Progenitor cell of endocrine pancreas (in vitro differentiated cells): ENCODE results near the gene ATP6V1C2. TPM values are rescaled to one million over a fixed set of nuclear protein-coding genes. Genes with fewer than 3 reads are reported as not detected.

Experiments
- DNase-seq: peaks from one replicate; pipeline ENCODE4 v3.0.0; 2021; ENCODE audit warnings: low spot score; ENCODE audit not compliant: unreplicated experiment
- H3K27ac Mint-ChIP-seq: 2 replicates; pipeline ENCODE4 v1.8.0; 2021; ENCODE audit warnings: mild to moderate bottlenecking, moderate library complexity, mixed read lengths
- H3K27me3 Mint-ChIP-seq: 2 replicates; pipeline ENCODE4 v1.8.0; 2021; ENCODE audit warnings: mixed read lengths
- H3K36me3 Mint-ChIP-seq: 2 replicates; pipeline ENCODE4 v1.8.0; 2022; ENCODE audit warnings: mixed read lengths; ENCODE audit not compliant: insufficient read depth
- H3K4me1 Mint-ChIP-seq: 2 replicates; pipeline ENCODE4 v1.8.0; 2021; ENCODE audit warnings: low read depth, mixed read lengths
- H3K4me3 Mint-ChIP-seq: 2 replicates; pipeline ENCODE4 v1.8.0; 2021; ENCODE audit warnings: low read depth, mild to moderate bottlenecking, moderate library complexity, mixed read lengths
- H3K9me3 Mint-ChIP-seq: 2 replicates; pipeline ENCODE4 v1.8.0; 2021; ENCODE audit warnings: low read depth, mixed read lengths
- total RNA-seq: library from RNA; stranded (reverse); gene quantifications from 2 replicates; pipeline ENCODE4 v1.2.1, GENCODE V29; 2021
- TF ChIP-seq, protein P1 (sequence below): fragments of 200-600 bp; sonication (generic); IDR thresholded peaks from one replicate; pipeline ENCODE4 v1.5.0; 2021; ENCODE audit warnings: antibody characterized with exemption, mild to moderate bottlenecking; ENCODE audit not compliant: unreplicated experiment

The ATP6V1C2 gene
- total RNA-seq, 1 donor from 2014 or later: 0.19 TPM

GRCh38 chr2:10742666-10743065, 21.2 kb downstream of the ATP6V1C2 start:
- Mint-ChIP-seq H3K4me1 (peaks cover 2% of the 10 kb centered on the region), H3K9me3 (no peaks in the 10 kb centered on the region), H3K4me3 (no peak overlapping the region), H3K36me3 (no peaks in the 10 kb centered on the region), H3K27me3 (peaks cover 5% of the 10 kb centered on the region), H3K27ac (no peak overlapping the region)
- no peak for DNase-seq
- TF ChIP-seq, protein P1, sequence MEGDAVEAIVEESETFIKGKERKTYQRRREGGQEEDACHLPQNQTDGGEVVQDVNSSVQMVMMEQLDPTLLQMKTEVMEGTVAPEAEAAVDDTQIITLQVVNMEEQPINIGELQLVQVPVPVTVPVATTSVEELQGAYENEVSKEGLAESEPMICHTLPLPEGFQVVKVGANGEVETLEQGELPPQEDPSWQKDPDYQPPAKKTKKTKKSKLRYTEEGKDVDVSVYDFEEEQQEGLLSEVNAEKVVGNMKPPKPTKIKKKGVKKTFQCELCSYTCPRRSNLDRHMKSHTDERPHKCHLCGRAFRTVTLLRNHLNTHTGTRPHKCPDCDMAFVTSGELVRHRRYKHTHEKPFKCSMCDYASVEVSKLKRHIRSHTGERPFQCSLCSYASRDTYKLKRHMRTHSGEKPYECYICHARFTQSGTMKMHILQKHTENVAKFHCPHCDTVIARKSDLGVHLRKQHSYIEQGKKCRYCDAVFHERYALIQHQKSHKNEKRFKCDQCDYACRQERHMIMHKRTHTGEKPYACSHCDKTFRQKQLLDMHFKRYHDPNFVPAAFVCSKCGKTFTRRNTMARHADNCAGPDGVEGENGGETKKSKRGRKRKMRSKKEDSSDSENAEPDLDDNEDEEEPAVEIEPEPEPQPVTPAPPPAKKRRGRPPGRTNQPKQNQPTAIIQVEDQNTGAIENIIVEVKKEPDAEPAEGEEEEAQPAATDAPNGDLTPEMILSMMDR: no peak

GRCh38 chr2:10750610-10751009, 29.2 kb downstream of the ATP6V1C2 start:
- Mint-ChIP-seq H3K27ac (no peak overlapping the region), H3K9me3 (no peaks in the 10 kb centered on the region), H3K4me1 (no peaks in the 10 kb centered on the region), H3K36me3 (no peaks in the 10 kb centered on the region), H3K4me3 (no peak overlapping the region), H3K27me3 (peaks cover 3% of the 10 kb centered on the region)
- no peak for DNase-seq
- TF ChIP-seq, protein P1: no peak

- H3K4me1 Mint-ChIP-seq: no peaks in the 10 kb centered on the region
- TF ChIP-seq, protein P1: no peak
- DNase-seq: no peak
- H3K4me3 Mint-ChIP-seq: no peak overlapping the region
- H3K27me3 Mint-ChIP-seq: peaks cover 2% of the 10 kb centered on the region
- H3K27ac Mint-ChIP-seq: no peak overlapping the region
- H3K9me3 Mint-ChIP-seq: no peaks in the 10 kb centered on the region
- no peaks in the 10 kb centered on the region for H3K36me3 Mint-ChIP-seq
Measured at GRCh38 chr2:10752236-10752635, 30.8 kb downstream of the ATP6V1C2 start.

DNA sequence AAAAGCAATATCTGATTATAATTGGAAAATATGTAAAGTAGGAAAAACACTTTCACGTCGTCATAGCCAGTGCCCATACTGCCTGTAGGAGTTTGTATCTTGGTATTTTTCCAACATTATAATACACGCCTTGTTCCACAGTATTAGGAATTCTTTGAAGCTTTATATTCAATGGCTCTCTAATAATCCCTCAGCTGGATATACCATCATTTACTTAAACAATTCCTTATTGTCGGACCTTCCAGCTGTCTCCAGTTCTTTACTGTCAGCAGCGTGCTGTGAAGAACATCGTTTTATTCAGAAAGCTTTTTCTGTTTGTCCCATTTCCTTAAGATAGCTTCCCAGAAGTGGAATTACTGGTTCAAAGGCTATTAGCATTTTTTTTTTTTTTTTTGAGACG, 31.7 kb downstream of the ATP6V1C2 start:
- no peak overlapping the region for H3K4me3 Mint-ChIP-seq
- TF ChIP-seq, protein P1: no peak
- no peak for DNase-seq
- no peaks in the 10 kb centered on the region for H3K27me3 Mint-ChIP-seq
- H3K36me3 Mint-ChIP-seq: no peaks in the 10 kb centered on the region
- H3K9me3 Mint-ChIP-seq: no peaks in the 10 kb centered on the region
- H3K4me1 Mint-ChIP-seq: no peaks in the 10 kb centered on the region
- H3K27ac Mint-ChIP-seq: no peak overlapping the region

DNA sequence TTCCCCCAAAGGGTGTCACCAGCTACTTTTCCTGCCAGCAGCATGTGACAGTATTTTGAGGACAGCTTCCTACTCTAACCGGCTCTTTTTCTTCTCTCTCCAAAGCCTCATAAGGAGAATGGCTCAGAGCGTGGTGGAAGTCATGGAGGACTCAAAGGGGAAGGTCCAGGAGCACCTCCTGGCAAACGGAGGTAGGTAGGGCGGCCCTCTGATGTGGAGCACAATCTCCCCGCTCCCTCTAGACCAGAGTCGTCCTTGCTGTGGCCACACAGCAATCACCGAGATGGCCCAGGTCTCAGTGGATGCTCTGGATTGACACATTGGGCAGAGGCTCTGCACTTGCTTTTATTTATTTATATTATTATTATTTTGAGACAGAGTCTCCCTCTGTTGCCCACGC, 32.4 kb downstream of the ATP6V1C2 start:
- H3K4me1 Mint-ChIP-seq: no peaks in the 10 kb centered on the region
- H3K9me3 Mint-ChIP-seq: no peaks in the 10 kb centered on the region
- DNase-seq: no peak
- no peak overlapping the region for H3K27ac Mint-ChIP-seq
- H3K36me3 Mint-ChIP-seq: no peaks in the 10 kb centered on the region
- no peaks in the 10 kb centered on the region for H3K27me3 Mint-ChIP-seq
- TF ChIP-seq, protein P1: no peak
- H3K4me3 Mint-ChIP-seq: no peak overlapping the region

GRCh38 chr2:10755621-10756020, 34.2 kb downstream of the ATP6V1C2 start:
- no peak overlapping the region for H3K27ac Mint-ChIP-seq
- TF ChIP-seq, protein P1: no peak
- H3K4me1 Mint-ChIP-seq: no peaks in the 10 kb centered on the region
- no peaks in the 10 kb centered on the region for H3K27me3 Mint-ChIP-seq
- H3K4me3 Mint-ChIP-seq: no peak overlapping the region
- H3K36me3 Mint-ChIP-seq: no peaks in the 10 kb centered on the region
- DNase-seq: no peak
- no peaks in the 10 kb centered on the region for H3K9me3 Mint-ChIP-seq
